PC-3 (cell line): ENCODE measurements around the gene REEP3. TPM values are rescaled to one million over a fixed set of nuclear protein-coding genes. Genes with fewer than 3 reads are reported as not detected.

Source experiments
- ATAC-seq: fragments of 200-7000 bp; cut with Tn5 transposase; 2 replicates; pipeline ENCODE4 v1.9.1; 2020; ENCODE audit warnings: mild to moderate bottlenecking, moderate library complexity
- BruUV-seq: library from RNA; stranded (reverse); fragments of 400-500 nt; replicated peaks from 2 replicates; lab custom pipeline; 2021; lab: Mats Ljungman, UMichigan
- CTCF ChIA-PET: fragments of 300-600 bp; sonication (Branson Sonifier 250); formaldehyde crosslinking; loops from one replicate; lab custom pipeline; 2022; ENCODE audit warnings: antibody characterized with exemption; lab: Charles Lee
- POLR2A ChIA-PET: fragments of 300-600 bp; sonication (Branson Sonifier 250); formaldehyde crosslinking; loops from one replicate; lab custom pipeline; 2022; ENCODE audit warnings: antibody characterized with exemption; ENCODE audit not compliant: unreplicated experiment; lab: Charles Lee
- DNase-seq: peaks from one replicate; pipeline ENCODE4 v3.0.0-alpha.2; 2015
- H2AFZ ChIP-seq: fragments of 300-600 bp; sonication (generic); 2 replicates; pipeline ENCODE4 v1.6.0; 2016; ENCODE audit warnings: antibody characterized with exemption, low read length
- H3F3A ChIP-seq: fragments of 300-600 bp; sonication (generic); one replicate; pipeline ENCODE4 v1.6.0; 2017; ENCODE audit warnings: antibody characterized with exemption, low read length, control low read depth, mild to moderate bottlenecking; ENCODE audit not compliant: unreplicated experiment
- H3K27ac ChIP-seq: fragments of 300-600 bp; sonication (generic); 2 replicates; pipeline ENCODE4 v1.5.1; 2016; ENCODE audit warnings: mild to moderate bottlenecking, low read length
- H3K27me3 ChIP-seq: fragments of 300-600 bp; sonication (generic); 2 replicates; pipeline ENCODE4 v1.6.1; 2016; ENCODE audit warnings: low read length, mixed read lengths
- H3K36me3 ChIP-seq: fragments of 300-600 bp; sonication (generic); 2 replicates; pipeline ENCODE4 v1.6.1; 2016; ENCODE audit warnings: low read depth, mixed run types, low read length, mixed read lengths
- H3K4me1 ChIP-seq: fragments of 300-600 bp; sonication (generic); 2 replicates; pipeline ENCODE4 v1.5.1; 2016; ENCODE audit warnings: low read length; ENCODE audit not compliant: insufficient read depth
- H3K4me2 ChIP-seq: fragments of 300-600 bp; sonication (generic); 2 replicates; pipeline ENCODE4 v1.6.0; 2016; ENCODE audit warnings: low read length
- H3K4me3 ChIP-seq: fragments of 300-600 bp; sonication (generic); 2 replicates; pipeline ENCODE4 v1.5.1; 2016; ENCODE audit warnings: mild to moderate bottlenecking, low read length, mixed read lengths
- H3K79me2 ChIP-seq: fragments of 300-600 bp; sonication (generic); 2 replicates; pipeline ENCODE4 v1.6.1; 2017; ENCODE audit warnings: low read length, mixed read lengths
- H3K9ac ChIP-seq: fragments of 300-600 bp; sonication (generic); 2 replicates; pipeline ENCODE4 v1.6.0; 2016; ENCODE audit warnings: mild to moderate bottlenecking, low read length
- H3K9me2 ChIP-seq: fragments of 300-600 bp; sonication (generic); replicated peaks from 2 replicates; pipeline ENCODE4 v1.6.1; 2016; ENCODE audit warnings: mixed run types, low read length, mixed read lengths
- H3K9me3 ChIP-seq: fragments of 300-600 bp; sonication (generic); 2 replicates; pipeline ENCODE4 v1.6.1; 2016; ENCODE audit warnings: low read length, mixed read lengths
- H4K20me1 ChIP-seq: fragments of 300-600 bp; sonication (generic); 2 replicates; pipeline ENCODE4 v1.6.1; 2016; ENCODE audit warnings: low read length, mixed read lengths
- CTCF ChIP-seq: fragments of 300-600 bp; sonication (generic); conservative IDR thresholded peaks from 2 replicates; pipeline ENCODE4 v1.5.1; 2017; ENCODE audit warnings: antibody characterized with exemption, low read depth, mild to moderate bottlenecking, low read length
- EZH2 ChIP-seq: fragments of 300-600 bp; sonication (generic); IDR thresholded peaks from one replicate; pipeline ENCODE4 v1.6.1; 2017; ENCODE audit warnings: antibody characterized with exemption, mild to moderate bottlenecking, low read length; ENCODE audit not compliant: unreplicated experiment
- EZH2phosphoT487 ChIP-seq: fragments of 300-600 bp; sonication (generic); IDR thresholded peaks from 2 replicates; pipeline ENCODE4 v1.6.1; 2018; ENCODE audit warnings: mild to moderate bottlenecking, antibody characterized with exemption, low read length, borderline replicate concordance
- intact Hi-C: fragments of 100-400 bp; cut with micrococcal nuclease; formaldehyde crosslinking; loops from 2 replicates; pipeline ENCODE4 v1.9.0; 2023
- total RNA-seq: library from RNA; depleted of rRNA; stranded (reverse); fragments of >200 nt; gene quantifications from 2 replicates; pipeline ENCODE4 v1.2.3, GENCODE V29; 2014

The REEP3 gene
- total RNA-seq, 1 experiment from 2014 or later = 75.2 TPM

- Histone ChIP-seq H2AFZ (no peak overlapping the region), H3K36me3 (no peaks in the 10 kb centered on the region), H3K9ac (no peak overlapping the region), H3K4me2 (no peak overlapping the region), H3F3A (no peaks in the 10 kb centered on the region), H3K9me2 (no peaks in the 10 kb centered on the region), H3K4me1 (no peaks in the 10 kb centered on the region), H3K27me3 (no peaks in the 10 kb centered on the region), H3K4me3 (no peak overlapping the region), H3K27ac (no peak overlapping the region), H3K9me3 (no peaks in the 10 kb centered on the region), H4K20me1 (peaks cover 4% of the 10 kb centered on the region; the same call in 1 of the 2 replicates), H3K79me2 (peaks cover 95% of the 10 kb centered on the region)
- ChIA-PET CTCF (interaction anchor here (0.6 kb wide), 2 partner anchors 14 to 1713 kb away, joined by 3 read pairs; no protein-coding TSS in a partner anchor), POLR2A (interaction anchor here (0.5 to 0.7 kb wide), 4 partner anchors 13 to 374 kb away, joined by 3 to 6 read pairs (median 4); no protein-coding TSS in a partner anchor)
- no peak for TF ChIP-seq EZH2
- TF ChIP-seq EZH2phosphoT487 = no peak
- TF ChIP-seq CTCF = no peak
- no TSS peak for BruUV-seq
- DNase-seq = no peak
- intact Hi-C loops = loop anchor here (5.0 kb wide), 1 partner anchor 48 kb away; no protein-coding TSS in a partner anchor
- no peak for ATAC-seq
Measured at GRCh38 chr10:63539377-63539776, 18.2 kb downstream of the REEP3 start.

- no peak overlapping the region for H3K27ac ChIP-seq
- no peaks in the 10 kb centered on the region for H3F3A ChIP-seq
- H3K9ac ChIP-seq = no peak overlapping the region
- no peak overlapping the region for H3K4me3 ChIP-seq
- H3K4me1 ChIP-seq = no peaks in the 10 kb centered on the region
- H3K9me3 ChIP-seq = no peaks in the 10 kb centered on the region
- POLR2A ChIA-PET = interaction anchor here (0.7 kb wide), 1 partner anchor 17 kb away, joined by 3 read pairs; no protein-coding TSS in a partner anchor
- intact Hi-C loops = loop anchor here (2.0 to 5.0 kb wide), 2 partner anchors 27 to 47 kb away; no protein-coding TSS in a partner anchor
- peaks cover 94% of the 10 kb centered on the region for H3K79me2 ChIP-seq
- peaks cover 4% of the 10 kb centered on the region; the same call in 1 of the 2 replicates for H4K20me1 ChIP-seq
- no peak for TF ChIP-seq EZH2phosphoT487
- BruUV-seq = no TSS peak
- H2AFZ ChIP-seq = no peak overlapping the region
- no peaks in the 10 kb centered on the region for H3K27me3 ChIP-seq
- no peaks in the 10 kb centered on the region for H3K9me2 ChIP-seq
- no peak; the same call in 1 of the 2 replicates for ATAC-seq
- H3K4me2 ChIP-seq = no peak overlapping the region
- CTCF ChIA-PET = no interaction called here
- H3K36me3 ChIP-seq = no peaks in the 10 kb centered on the region
- no peak for DNase-seq
Measured at GRCh38 chr10:63539994-63540393, 18.8 kb downstream of the REEP3 start.

GRCh38 chr10:63542835-63543575 lies 21.8 kb downstream of the REEP3 start:
- Histone ChIP-seq H3K36me3 (peaks cover 12% of the 10 kb centered on the region), H3K27ac (no peak overlapping the region), H3F3A (no peaks in the 10 kb centered on the region), H3K9me2 (no peaks in the 10 kb centered on the region), H3K4me3 (no peak overlapping the region), H3K4me1 (0 out of 2 replicates have a peak, but pooled peaks cover 2% of the 10 kb centered on the region), H2AFZ (no peak overlapping the region), H3K4me2 (no peak overlapping the region), H3K9ac (no peak overlapping the region), H3K27me3 (no peaks in the 10 kb centered on the region), H3K9me3 (no peaks in the 10 kb centered on the region), H3K79me2 (peaks cover 81% of the 10 kb centered on the region), H4K20me1 (no peaks in the 10 kb centered on the region)
- POLR2A ChIA-PET = no interaction called here
- TF ChIP-seq EZH2 (no peak), CTCF (no peak), EZH2phosphoT487 (no peak)
- DNase-seq (peak; percentile 57), ATAC-seq (peak; percentile 45; the same call in 1 of the 2 replicates)
- intact Hi-C loops = no loop called here
- CTCF ChIA-PET = interaction anchor here (0.6 kb wide), 1 partner anchor 90 kb away, joined by 3 read pairs; no protein-coding TSS in a partner anchor
- no TSS peak for BruUV-seq
